ENCODE measurements around the gene SPG11. TPM values are rescaled to one million over a fixed set of nuclear protein-coding genes. Genes with fewer than 3 reads are reported as not detected.

SPG11 gene
- total and polyA plus RNA-seq, 9 of the 15 experiments (the other 6 are each of a cell fraction or from before 2014, with no cell fraction given) = 23.3 to 71.2 (median 45.6) TPM

GRCh38 chr15:44662478-44663409 lies 718 bp downstream of the SPG11 start (continued):
- no peak; the same call in 1 of the 2 replicates for TF ChIP-seq ZBTB49 (CRISPR knock-in tag; IDR thresholded peaks at IDR 0.05; ENCODE audit: borderline replicate concordance)
- TF ChIP-seq MAZ (CRISPR knock-in tag; conservative IDR thresholded peaks at IDR 0.05 in 1 of 2, IDR thresholded peaks at IDR 0.05 in 1 of 2) = 0 out of 4 replicates have a peak, but pooled peaks of 1 of the 2 experiments have one; percentile 6
- peak; percentile 98 for TF ChIP-seq CHD1 (IDR thresholded peaks at IDR 0.05; ENCODE audit: low read length)
- TF ChIP-seq ZNF384 (IDR thresholded peaks at IDR 0.05; ENCODE audit: low read depth, low read length) = peak; percentile 99
- TF ChIP-seq BHLHE40 (IDR thresholded peaks at IDR 0.05; ENCODE audit: low read length) = peak; percentile 51
- TF ChIP-seq, protein P1, sequence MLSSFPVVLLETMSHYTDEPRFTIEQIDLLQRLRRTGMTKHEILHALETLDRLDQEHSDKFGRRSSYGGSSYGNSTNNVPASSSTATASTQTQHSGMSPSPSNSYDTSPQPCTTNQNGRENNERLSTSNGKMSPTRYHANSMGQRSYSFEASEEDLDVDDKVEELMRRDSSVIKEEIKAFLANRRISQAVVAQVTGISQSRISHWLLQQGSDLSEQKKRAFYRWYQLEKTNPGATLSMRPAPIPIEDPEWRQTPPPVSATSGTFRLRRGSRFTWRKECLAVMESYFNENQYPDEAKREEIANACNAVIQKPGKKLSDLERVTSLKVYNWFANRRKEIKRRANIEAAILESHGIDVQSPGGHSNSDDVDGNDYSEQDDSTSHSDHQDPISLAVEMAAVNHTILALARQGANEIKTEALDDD (IDR thresholded peaks at IDR 0.05) = no peak
- 0 out of 2 replicates have a peak, but pooled peaks have one; percentile 43 for TF ChIP-seq ZSCAN29 (IDR thresholded peaks at IDR 0.05)
- peak in 1 of 2 experiments; percentile 35; a peak in 2 of 4 replicates for TF ChIP-seq TRIM24 (IDR thresholded peaks at IDR 0.05)
- no peak for TF ChIP-seq MECOM (CRISPR knock-in tag; IDR thresholded peaks at IDR 0.05)
- peak; percentile 67; the same call in 1 of the 2 replicates for TF ChIP-seq LARP7 (IDR thresholded peaks at IDR 0.05)
- peak; percentile 62; the same call in 1 of the 2 replicates for TF ChIP-seq ZNF589 (CRISPR knock-in tag; IDR thresholded peaks at IDR 0.05; ENCODE audit: low read depth)
- peak; percentile 90 for TF ChIP-seq SAP30 (IDR thresholded peaks at IDR 0.05; ENCODE audit: borderline replicate concordance, insufficient read depth, low read depth, low read length, poor library complexity, severe bottlenecking)
- TF ChIP-seq, protein P2, sequence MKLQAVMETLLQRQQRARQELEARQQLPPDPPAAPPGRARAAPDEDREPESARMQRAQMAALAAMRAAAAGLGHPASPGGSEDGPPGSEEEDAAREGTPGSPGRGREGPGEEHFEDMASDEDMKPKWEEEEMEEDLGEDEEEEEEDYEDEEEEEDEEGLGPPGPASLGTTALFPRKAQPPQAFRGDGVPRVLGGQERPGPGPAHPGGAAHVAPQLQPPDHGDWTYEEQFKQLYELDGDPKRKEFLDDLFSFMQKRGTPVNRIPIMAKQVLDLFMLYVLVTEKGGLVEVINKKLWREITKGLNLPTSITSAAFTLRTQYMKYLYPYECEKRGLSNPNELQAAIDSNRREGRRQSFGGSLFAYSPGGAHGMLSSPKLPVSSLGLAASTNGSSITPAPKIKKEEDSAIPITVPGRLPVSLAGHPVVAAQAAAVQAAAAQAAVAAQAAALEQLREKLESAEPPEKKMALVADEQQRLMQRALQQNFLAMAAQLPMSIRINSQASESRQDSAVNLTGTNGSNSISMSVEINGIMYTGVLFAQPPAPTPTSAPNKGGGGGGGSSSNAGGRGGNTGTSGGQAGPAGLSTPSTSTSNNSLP (IDR thresholded peaks at IDR 0.05; ENCODE audit: borderline replicate concordance, low read depth, low read length) = no peak
- peak in 1 of 2 experiments; percentile 61; a peak in 2 of 4 replicates for TF ChIP-seq HDAC1 (IDR thresholded peaks at IDR 0.05)
- peak; percentile 56 for TF ChIP-seq SMARCA4 (IDR thresholded peaks at IDR 0.05)
- TF ChIP-seq ETS2 (tag; IDR thresholded peaks at IDR 0.05; ENCODE audit: borderline replicate concordance, poor library complexity, severe bottlenecking) = peak; percentile 63
- peak; percentile 52; the same call in 1 of the 2 replicates for TF ChIP-seq FOXJ2 (tag; IDR thresholded peaks at IDR 0.05)
- TF ChIP-seq MLLT1 (IDR thresholded peaks at IDR 0.05) = 0 out of 4 replicates have a peak, but pooled peaks of 1 of the 2 experiments have one; percentile 19

Data from K562 (cell line).